NCI-H460 (cell line): Measurements from ENCODE around the gene TMEM140. TPM values are rescaled to one million over a fixed set of nuclear protein-coding genes. Genes with fewer than 3 reads are reported as not detected.
"Not testable (repeated sequence)": the region's sequence is repeated elsewhere in the genome, so short reads cannot be mapped to it uniquely, and the experiment has no call there.

Experiments
- DNase-seq: peaks from one replicate; pipeline ENCODE4 v3.0.0-alpha.2; 2016; ENCODE audit warnings: low read depth; ENCODE audit errors: extremely low read depth
- small RNA-seq, 2 experiments: library from RNA; depleted of rRNA; stranded (forward); fragments of <200 nt; gene quantifications; one replicate each; pipeline ENCODE3, GENCODE V24; 2014
- total RNA-seq: library from RNA; depleted of rRNA; stranded (reverse); fragments of >200 nt; shearing (Covaris generic); gene quantifications from 2 replicates; pipeline ENCODE4 v1.2.3, GENCODE V29; 2014; rRNA removed

The TMEM140 gene
- total RNA-seq, 1 experiment from 2014 or later: 1.3 TPM

DNA sequence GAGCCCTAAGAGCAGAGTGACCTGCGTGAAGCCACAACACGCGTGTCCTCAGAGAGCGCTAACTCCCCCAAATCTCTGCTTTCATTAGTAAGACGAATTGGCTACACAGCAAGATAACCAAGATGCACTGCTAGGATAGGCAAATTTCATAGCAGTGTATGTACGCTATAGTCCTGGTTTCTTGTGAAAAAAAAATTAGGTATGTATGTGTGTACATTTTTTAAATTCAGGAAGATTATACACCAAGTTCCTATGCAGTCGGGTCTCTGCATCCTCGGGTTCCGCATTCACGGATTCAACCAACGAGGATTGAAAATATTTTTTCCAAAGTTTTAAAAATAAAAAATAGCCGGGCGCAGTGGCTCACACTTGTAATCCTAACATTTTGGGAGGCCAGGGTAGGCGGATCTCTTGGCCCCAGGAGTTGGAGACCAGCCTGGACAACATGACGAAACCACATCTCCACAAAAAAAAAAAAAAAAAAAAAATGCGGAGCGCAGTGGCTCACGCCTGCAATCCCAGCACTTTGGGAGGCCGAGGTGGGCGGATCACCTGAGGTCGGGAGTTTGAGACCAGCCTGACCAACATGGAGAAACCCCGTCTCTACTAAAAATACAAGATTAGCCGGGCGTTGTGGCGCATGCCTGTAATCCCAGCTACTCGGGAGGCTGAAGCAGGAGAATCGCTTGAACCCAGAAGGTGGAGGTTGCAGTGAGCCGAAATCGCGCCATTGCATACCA is 64.2 kb downstream of the TMEM140 start:
- DNase-seq: not testable (repeated sequence)

DNA sequence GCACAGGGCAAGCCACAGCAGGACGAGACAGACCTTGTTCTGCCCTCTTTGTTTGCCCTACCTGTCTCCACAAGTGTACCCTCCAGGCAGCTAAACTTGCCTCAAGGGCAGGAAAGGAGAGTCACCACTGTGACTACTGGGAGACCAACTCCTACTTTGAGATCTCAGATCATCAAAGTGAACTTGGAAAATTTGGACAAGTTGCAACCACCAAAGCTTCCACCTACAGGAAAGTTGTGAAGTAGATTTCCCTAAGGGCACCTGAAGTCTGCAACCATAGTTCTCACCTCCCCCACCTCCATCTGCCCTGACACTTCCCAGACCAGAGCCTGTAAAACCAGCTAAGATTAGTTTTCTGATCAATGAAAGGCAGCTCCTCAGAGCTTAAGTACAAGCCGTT is 66.0 kb downstream of the TMEM140 start:
- DNase-seq: no peak

DNA sequence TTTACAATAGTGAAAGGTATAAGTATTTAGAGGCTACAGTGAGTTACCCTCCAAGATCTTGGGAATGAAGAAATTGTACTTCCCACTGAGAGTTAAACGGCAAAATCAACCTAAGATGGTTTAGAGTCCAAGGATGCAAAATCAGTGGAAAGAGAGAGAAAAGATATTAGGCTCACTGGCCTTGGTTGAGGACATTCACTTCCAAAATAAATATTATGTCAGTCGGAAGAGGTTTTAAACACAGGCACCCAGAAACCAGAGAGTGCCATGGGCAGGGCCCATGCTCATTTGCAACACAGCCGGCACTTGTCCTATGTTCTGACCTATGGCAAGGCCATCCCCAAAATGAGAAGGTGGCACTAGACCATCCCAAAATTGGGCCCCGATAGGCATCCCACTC is 67.3 kb downstream of the TMEM140 start:
- no peak for DNase-seq

DNA sequence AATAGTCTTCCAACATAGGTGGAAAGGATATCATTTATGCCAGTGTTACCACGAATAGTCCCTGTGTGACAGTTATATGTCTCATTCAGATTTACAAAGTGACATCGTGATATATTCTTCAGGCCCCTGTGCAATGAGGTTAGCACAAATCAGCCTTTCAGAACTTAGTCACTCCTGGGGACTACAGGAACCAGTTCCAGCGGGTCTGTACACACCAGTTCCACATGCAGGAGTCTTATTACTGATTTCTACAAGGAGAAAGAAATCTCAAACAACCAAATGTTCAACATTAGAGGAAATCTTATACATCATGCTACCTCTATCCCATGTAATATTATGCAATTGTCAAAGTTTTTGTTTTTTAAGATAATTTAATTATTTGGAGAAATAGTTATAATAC is 67.8 kb downstream of the TMEM140 start:
- DNase-seq: no peak

Small RNA genes within 50 kb of the gene (small RNA-seq; reads per million reads assigned to genes)
- 0 to 0.29 reads per million in 2 experiments for gene MIR6509

Other genes with a start within 250 kb of the TMEM140 start
- gene AGBL3, start 161.6 kb upstream of the TMEM140 start, total RNA-seq: 1.2 and 2.6 TPM in 2 replicates
- gene CYREN, start 22.6 kb downstream of the TMEM140 start, total RNA-seq: 57.1 and 64.8 TPM in 2 replicates
- 2.5 and 3.1 TPM in 2 replicates for gene WDR91, start 63.5 kb downstream of the TMEM140 start, total RNA-seq
- gene STRA8, start 85.8 kb downstream of the TMEM140 start, total RNA-seq: not detected in 2 replicates